Right cardiac atrium (tissue), 5 donors: ENCODE results near the gene VGLL3. TPM values are rescaled to one million over a fixed set of nuclear protein-coding genes. Genes with fewer than 3 reads are reported as not detected.

Experiments
- ATAC-seq, 2 donors: fragments of 200-7000 bp; cut with Tn5 transposase; one replicate each; pipeline versions ENCODE4 v1.8.0 to v1.9.1; 2020; ENCODE audit warnings: moderate library complexity in 2 of 2, mild to moderate bottlenecking in 1 of 2
- DNase-seq, 3 donors: peaks; one replicate each; pipeline ENCODE4 v3.0.0-alpha.2; 2020
- H3K27ac ChIP-seq: one replicate; pipeline ENCODE4 v1.5.1; 2013; ENCODE audit warnings: mild to moderate bottlenecking, low read length, control low read depth, moderate library complexity
- H3K27me3 ChIP-seq: one replicate; pipeline ENCODE4 v1.6.1; 2013; ENCODE audit not compliant: control insufficient read depth, insufficient read depth
- H3K4me1 ChIP-seq: one replicate; pipeline ENCODE4 v1.6.1; 2013; ENCODE audit warnings: low read length; ENCODE audit not compliant: control insufficient read depth, insufficient read depth
- H3K4me3 ChIP-seq: one replicate; pipeline ENCODE4 v1.5.1; 2013; ENCODE audit warnings: low read length, control low read depth
- H3K9me3 ChIP-seq: one replicate; pipeline ENCODE4 v1.6.1; 2013; ENCODE audit warnings: low read length; ENCODE audit not compliant: control insufficient read depth
- WGBS: extraction: QIAGEN DNeasy Blood & Tissue Kit; methylation state at CpG from one replicate; pipeline ENCODE4 v1.1.7; 2013; 5-methylcytosine and 5-hydroxymethylcytosine counted together
- intact Hi-C, 4 donors: fragments of 100-400 bp; cut with DNase I; formaldehyde crosslinking; loops; one replicate each; pipeline versions ENCODE4 v1.11.0 to v1.14.0; 2022 to 2023
- polyA plus RNA-seq: library from polyadenylated mRNA; stranded (reverse); fragments of 200-250 nt; gene quantifications from one replicate; pipeline ENCODE4 v1.2.3, GENCODE V29; 2013
- total RNA-seq, 4 donors: library from RNA; stranded (reverse); fragmentation: NEBNext Ultra II Directional; extraction: Animal tissue kit (Norgen Biotek cat#: 25700); gene quantifications; one replicate each; pipeline ENCODE4 v1.2.1, GENCODE V29; 2021
- donor health status: healthy with polysubstance abuse.
- donor health status: DM: no; HTN: yes; CAD: no.
- donor health status: DM: no; HTN: no; CAD: no.
- donor health status: DM: no; HTN: yes; CAD: no; lungs with severe emphysema.
- donor health status: DM: yes; HTN: yes; CAD: no.

VGLL3 gene
- total and polyA plus RNA-seq, 5 donors = 2.2 to 10.9 (median 7.4) TPM

GRCh38 chr3:86921971-86922680 is 68.8 kb downstream of the VGLL3 start:
- Histone ChIP-seq H3K9me3 (no peaks in the 10 kb centered on the region), H3K4me3 (no peak overlapping the region), H3K27me3 (no peaks in the 10 kb centered on the region), H3K27ac (no peak overlapping the region), H3K4me1 (no peaks in the 10 kb centered on the region)
- intact Hi-C loops = no loop called here
- no peak for ATAC-seq
- no peak for DNase-seq
- WGBS = 80% methylated on average over 1 of the region's 1 CpG

- H3K9me3 ChIP-seq = no peaks in the 10 kb centered on the region
- H3K4me3 ChIP-seq = no peak overlapping the region
- 39% methylated on average over 3 of the region's 3 CpGs for WGBS
- no peaks in the 10 kb centered on the region for H3K27me3 ChIP-seq
- DNase-seq = no peak
- no peak for ATAC-seq
- H3K27ac ChIP-seq = no peak overlapping the region
- intact Hi-C loops = no loop called here
- no peaks in the 10 kb centered on the region for H3K4me1 ChIP-seq
Observed at GRCh38 chr3:86914670-86915069, 76.3 kb downstream of the VGLL3 start.

- Histone ChIP-seq H3K27ac (no peak overlapping the region), H3K4me1 (no peaks in the 10 kb centered on the region), H3K4me3 (no peak overlapping the region), H3K9me3 (no peaks in the 10 kb centered on the region), H3K27me3 (no peaks in the 10 kb centered on the region)
- DNase-seq (no peak), ATAC-seq (no peak)
- WGBS = 75% methylated on average over 3 of the region's 3 CpGs
- intact Hi-C loops = no loop called here
Observed at GRCh38 chr3:86913160-86913559, 77.8 kb downstream of the VGLL3 start.

GRCh38 chr3:86895202-86895601 is 95.7 kb downstream of the VGLL3 start:
- no peak overlapping the region for H3K4me3 ChIP-seq
- DNase-seq = no peak
- no peak overlapping the region for H3K27ac ChIP-seq
- no peaks in the 10 kb centered on the region for H3K4me1 ChIP-seq
- ATAC-seq = no peak
- 87% methylated on average over 1 of the region's 1 CpG for WGBS
- intact Hi-C loops = no loop called here
- H3K9me3 ChIP-seq = no peaks in the 10 kb centered on the region
- no peaks in the 10 kb centered on the region for H3K27me3 ChIP-seq

- H3K9me3 ChIP-seq = no peaks in the 10 kb centered on the region
- DNase-seq = no peak
- no peak overlapping the region for H3K27ac ChIP-seq
- intact Hi-C loops = no loop called here
- WGBS = 44% methylated on average over 1 of the region's 1 CpG
- H3K27me3 ChIP-seq = no peaks in the 10 kb centered on the region
- no peak overlapping the region for H3K4me3 ChIP-seq
- no peaks in the 10 kb centered on the region for H3K4me1 ChIP-seq
- ATAC-seq = no peak
Observed at GRCh38 chr3:86890741-86891396, 100.1 kb downstream of the VGLL3 start.

Other genes with a start within 250 kb of the VGLL3 start
- gene CHMP2B, start 236.2 kb upstream of the VGLL3 start, total RNA-seq = 10 to 100 TPM; 32.9 to 41.0 (median 35.5) TPM
- 23.5 TPM for gene CHMP2B, start 236.2 kb upstream of the VGLL3 start, polyA plus RNA-seq